DMS114 treated with DMSO at 0.1 percent for 48 hours (cell line): ENCODE measurements around the gene LRPAP1.

Experiments used
- DNase-seq: peaks from one replicate; lab custom pipeline; 2025; ENCODE audit not compliant: unreplicated experiment; lab: John Stamatoyannopoulos, UW

The LRPAP1 gene

GRCh38 chr4:3501825-3502425 lies 30.3 kb downstream of the LRPAP1 start:
- DNase-seq, result no peak

DNA sequence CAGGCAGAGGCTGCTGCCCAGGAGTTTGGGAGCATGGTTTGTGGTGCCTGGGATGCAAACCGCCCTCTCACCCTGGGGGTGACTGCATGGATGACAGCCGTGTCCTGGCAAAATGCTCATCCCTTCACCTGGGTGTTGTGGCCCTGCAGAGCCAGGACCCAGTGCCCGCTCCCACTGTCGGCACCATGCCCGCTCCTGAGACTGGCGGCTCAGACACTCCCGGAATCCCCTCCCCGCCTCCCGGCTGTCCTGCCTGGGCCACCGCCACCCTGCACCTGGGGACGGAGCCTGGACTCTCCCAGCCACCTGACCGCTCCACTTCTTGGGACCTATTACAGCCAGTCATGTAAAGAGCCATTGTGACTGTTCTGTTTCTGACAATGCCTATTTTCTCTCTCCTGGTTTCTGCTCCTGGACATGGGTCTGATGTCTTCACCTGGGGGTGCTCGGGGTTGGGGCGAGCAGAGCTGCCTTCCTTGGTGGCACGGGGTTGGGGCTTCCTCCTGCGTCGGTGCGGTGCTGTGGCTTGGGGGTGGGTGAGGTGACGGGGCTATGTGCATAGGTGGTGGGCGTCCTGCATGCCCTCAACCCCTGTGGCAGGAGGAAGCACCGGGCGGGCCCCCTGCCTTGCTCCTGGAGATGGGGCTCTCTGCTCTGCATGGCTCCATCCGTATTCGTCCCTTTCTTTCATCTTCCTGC lies 30.9 kb downstream of the LRPAP1 start:
- DNase-seq, result no peak

DNA sequence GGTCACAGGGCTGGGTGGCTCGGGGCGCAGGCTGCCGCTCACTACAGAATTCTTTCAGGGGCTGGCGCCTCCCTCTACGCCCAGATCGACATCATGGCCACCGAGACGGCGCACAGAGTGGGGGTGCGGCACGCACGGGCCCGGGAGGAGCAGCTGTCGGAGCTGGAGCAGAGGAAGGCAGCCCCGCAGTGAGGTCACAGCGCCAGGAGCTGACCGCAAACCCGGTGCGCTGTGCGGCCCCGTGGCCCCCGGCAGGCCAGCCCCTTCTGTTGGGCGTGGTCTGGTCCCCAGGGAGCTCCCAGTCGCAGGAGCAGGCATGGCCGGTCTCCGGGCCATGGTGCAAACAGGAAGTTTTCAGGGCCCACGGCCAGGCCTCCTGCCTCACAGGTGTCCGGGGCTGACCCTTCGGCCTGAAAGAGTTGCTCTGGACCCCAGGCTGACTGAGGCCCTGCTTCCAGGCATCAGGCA lies 31.6 kb downstream of the LRPAP1 start:
- no peak for DNase-seq

DNA sequence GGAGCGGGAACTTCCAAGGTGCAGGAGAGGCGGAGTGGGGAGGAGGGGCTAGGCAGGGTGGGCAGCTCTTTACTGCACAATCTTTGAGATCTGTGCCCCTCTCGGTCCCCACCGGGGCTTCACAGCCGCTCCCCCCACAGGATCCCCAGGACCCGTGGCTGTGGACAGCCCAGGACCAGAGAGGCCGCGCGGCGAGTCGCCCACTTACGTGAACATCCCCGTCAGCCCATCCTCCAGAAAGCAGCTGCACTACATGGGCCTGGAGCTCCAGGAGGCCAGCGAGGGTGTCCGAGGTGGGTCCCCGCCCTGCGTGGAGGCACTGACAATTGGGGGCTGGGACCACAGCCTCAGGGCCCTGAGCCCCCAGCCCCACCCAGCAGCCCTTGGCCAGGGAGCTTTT lies 32.1 kb downstream of the LRPAP1 start:
- DNase-seq, result no peak

DNA sequence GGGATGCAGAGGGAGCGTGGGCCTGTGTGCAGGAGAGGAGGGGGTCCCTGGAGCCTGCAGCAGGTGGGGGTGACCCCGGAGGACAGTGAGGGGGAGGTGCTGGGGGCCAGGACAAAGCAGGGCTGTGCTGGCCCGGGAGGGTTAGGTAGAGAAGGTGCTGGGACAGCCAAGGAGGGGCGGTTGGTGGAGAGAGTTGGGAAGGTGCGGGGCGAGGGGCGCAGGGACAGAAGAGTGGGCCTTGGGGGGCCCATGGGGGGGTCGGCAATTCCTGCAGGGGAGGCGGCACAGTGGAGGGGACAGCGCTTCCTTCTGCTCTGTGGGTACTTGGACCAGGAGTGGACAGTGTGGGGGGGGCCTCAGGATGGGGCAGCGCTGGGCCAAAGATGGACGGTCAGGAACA lies 32.5 kb downstream of the LRPAP1 start:
- no peak for DNase-seq

GRCh38 chr4:3498901-3499510 lies 33.2 kb downstream of the LRPAP1 start:
- no peak for DNase-seq

GRCh38 chr4:3498407-3498806 lies 33.8 kb downstream of the LRPAP1 start:
- no peak for DNase-seq

DNA sequence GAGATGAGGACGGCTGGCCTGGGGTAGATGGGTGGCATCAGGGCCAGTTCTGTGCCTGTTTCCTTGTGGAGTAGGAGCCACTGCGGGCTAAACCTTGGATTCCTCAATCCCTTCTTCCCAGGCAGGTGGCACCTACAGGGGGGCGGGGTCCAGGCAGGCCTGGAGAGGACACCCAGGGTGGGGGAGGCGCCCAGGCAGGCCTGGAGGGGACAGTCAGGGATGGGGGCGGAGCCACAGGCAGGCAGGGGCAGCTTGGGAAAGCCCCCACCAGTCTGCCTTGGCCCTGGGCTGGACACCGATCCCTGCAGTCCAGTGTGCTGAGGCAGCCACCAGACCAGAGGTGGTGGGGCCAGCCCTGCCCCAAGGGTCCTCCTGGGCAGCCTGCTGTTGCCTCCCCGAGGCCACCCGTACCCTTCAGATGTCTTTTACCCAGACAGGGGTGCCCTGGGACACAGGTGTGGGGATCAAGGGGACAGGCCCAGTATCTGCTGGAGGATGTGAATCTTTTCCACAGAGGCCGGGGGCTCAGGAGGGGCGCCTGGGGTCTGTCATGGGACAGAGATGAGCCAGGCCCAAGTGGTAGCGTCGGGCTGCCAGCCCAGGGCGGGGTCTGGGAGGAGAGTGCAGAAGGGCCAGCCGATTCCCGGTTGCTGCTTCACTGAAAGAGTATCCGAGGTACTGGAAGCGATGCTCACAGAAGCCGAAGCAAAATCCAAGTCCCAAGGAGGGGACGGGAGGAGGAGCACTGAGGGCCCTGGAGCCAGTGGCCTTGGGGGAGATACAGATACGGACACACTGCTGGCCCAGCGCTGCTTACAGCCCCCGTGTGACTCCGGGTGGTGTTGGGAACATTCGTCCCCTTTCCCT lies 34.5 kb downstream of the LRPAP1 start:
- no peak for DNase-seq

- no peak for DNase-seq
Observed at GRCh38 chr4:3497095-3497494, 35.1 kb downstream of the LRPAP1 start.

DNA sequence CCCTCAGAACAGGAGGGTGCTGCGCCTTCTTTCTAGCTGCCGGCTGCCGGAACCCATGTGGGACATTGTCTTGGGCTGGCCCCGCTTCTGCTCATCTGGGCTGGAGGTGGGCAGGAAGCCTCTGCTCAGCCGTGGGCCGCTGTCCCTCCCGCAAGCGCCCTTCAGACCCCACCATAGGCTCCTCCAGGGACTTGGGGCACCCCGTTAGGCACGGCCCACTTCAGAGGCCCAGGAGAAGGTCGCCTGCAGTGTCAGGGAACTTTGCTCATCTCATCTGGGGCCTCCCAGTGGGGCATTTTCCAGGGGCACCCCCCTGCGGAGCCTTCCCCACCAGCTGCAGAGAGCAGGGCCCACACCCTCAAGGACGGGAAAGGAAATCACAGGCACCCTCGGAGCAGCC lies 36.2 kb downstream of the LRPAP1 start:
- no peak for DNase-seq

- no peak for DNase-seq
Observed at GRCh38 chr4:3495204-3495975, 36.8 kb downstream of the LRPAP1 start.

DNA sequence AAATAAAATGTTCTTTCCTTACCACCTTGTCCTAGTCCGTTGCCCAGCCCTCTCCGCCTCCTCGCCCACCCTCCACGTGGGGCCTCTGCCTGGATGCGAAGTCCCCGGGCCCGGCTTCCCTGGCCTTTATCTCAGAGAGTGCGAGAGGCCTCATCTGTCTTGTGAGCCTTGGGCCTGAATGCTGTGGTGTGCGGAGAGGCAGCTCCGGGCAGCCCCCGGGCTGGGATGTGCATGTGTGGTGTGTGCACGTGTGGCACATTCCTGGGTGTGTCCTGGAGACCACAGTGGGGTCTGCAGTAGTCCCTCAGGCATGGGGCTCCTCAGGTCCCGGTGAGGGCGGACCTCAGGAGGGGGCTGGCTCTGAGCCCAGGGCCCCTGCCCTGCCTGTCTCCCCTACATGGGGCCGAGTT lies 37.8 kb downstream of the LRPAP1 start:
- no peak for DNase-seq

GRCh38 chr4:3493720-3494461 lies 38.3 kb downstream of the LRPAP1 start:
- DNase-seq, result no peak

DNA sequence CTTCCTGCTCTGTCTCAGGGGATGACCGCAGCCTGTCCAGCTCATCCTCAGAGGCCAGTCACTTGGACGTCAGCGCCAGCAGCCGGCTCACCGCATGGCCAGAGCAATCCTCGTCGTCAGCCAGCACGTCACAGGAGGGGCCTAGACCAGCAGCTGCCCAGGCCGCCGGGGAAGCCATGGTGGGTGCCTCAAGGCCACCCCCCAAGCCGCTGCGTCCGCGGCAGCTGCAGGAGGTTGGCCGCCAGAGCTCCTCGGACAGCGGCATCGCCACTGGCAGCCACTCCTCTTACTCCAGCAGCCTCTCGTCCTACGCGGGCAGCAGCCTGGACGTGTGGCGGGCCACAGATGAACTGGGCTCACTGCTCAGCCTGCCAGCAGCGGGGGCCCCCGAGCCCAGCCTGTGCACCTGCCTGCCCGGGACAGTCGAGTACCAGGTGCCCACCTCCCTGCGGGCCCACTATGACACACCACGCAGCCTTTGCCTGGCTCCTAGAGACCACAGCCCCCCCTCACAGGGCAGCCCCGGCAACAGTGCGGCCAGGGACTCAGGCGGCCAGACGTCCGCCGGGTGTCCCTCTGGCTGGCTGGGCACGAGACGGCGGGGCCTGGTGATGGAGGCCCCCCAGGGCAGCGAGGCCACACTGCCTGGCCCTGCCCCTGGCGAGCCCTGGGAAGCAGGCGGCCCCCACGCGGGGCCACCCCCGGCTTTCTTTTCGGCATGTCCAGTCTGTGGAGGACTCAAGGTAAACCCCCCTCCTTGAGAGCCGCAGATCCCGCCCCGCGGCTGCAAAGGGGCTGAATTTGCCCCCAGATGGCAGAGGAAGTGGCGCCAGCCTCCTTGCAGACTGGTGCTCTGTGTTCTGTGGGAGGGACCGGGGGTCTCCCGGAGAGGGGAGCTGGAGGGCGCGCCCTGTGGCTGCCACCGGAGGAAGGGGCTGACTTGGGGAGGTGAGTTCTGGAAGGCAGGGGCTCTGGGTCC lies 39.2 kb downstream of the LRPAP1 start:
- no peak for DNase-seq

- DNase-seq, result no peak
Observed at GRCh38 chr4:3491681-3492405, 40.4 kb downstream of the LRPAP1 start.

- DNase-seq, result peak; percentile 27
Observed at GRCh38 chr4:3489451-3489962, 42.7 kb downstream of the LRPAP1 start.

- DNase-seq, result no peak
Observed at GRCh38 chr4:3488820-3489219, 43.4 kb downstream of the LRPAP1 start.

- no peak for DNase-seq
Observed at GRCh38 chr4:3487861-3488260, 44.4 kb downstream of the LRPAP1 start.
